ENCODE data around the gene PIK3C3.

Gene PIK3C3

GRCh38 chr18:42131066-42131929 is 176.3 kb downstream of the PIK3C3 start:
- H3K36me3 ChIP-seq (ENCODE audit: control insufficient read depth, insufficient read depth, low read length) = no peaks in the 10 kb centered on the region
- no peaks in the 10 kb centered on the region for H3K27me3 ChIP-seq (ENCODE audit: control insufficient read depth, insufficient read depth, low read length)

DNA sequence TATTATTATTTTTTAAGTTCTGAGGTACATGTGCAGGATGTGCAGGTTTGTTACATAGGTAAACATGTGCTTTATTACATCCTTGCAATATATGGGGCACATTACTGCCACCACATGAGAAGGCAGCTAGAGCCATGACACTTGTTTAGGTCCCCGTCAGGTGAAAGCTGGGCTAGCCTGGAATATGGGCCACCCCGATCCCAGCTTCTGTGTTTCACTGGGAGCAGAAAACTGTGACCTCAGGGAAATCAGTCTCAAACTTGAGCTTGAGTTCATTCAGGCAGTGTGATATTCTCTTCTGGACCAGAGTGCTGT is 176.9 kb downstream of the PIK3C3 start:
- no peak overlapping the region for H3K4me3 ChIP-seq (ENCODE audit: low read depth, low read length)
- H3K4me1 ChIP-seq (ENCODE audit: control insufficient read depth, insufficient read depth, low read length) = no peaks in the 10 kb centered on the region
- H3K9me3 ChIP-seq (ENCODE audit: control insufficient read depth, insufficient read depth, low read length) = no peaks in the 10 kb centered on the region
- H3K27me3 ChIP-seq (ENCODE audit: control insufficient read depth, insufficient read depth, low read length) = no peaks in the 10 kb centered on the region
- H3K36me3 ChIP-seq (ENCODE audit: control insufficient read depth, insufficient read depth, low read length) = no peaks in the 10 kb centered on the region
- H3K9ac ChIP-seq (ENCODE audit: low read depth, low read length) = no peak overlapping the region
- no peak overlapping the region for H3K27ac ChIP-seq (ENCODE audit: low read depth, low read length)

More at GRCh38 chr18:42131066-42131929, 176.3 kb downstream of the PIK3C3 start:
- Histone ChIP-seq H3K27ac (ENCODE audit: low read depth, low read length) (no peak overlapping the region), H3K4me1 (ENCODE audit: control insufficient read depth, insufficient read depth, low read length) (no peaks in the 10 kb centered on the region), H3K4me3 (ENCODE audit: low read depth, low read length) (no peak overlapping the region), H3K9ac (ENCODE audit: low read depth, low read length) (no peak overlapping the region), H3K9me3 (ENCODE audit: control insufficient read depth, insufficient read depth, low read length) (no peaks in the 10 kb centered on the region)
